Transverse colon (tissue), 4 donors: ENCODE results near the gene IER5.

Experiments used
- CTCF ChIP-seq, 5 experiments: fragments of 200-600 bp in 3 of 5; fragments of 450-650 bp in 2 of 5; sonication (generic) in 3 of 5; IDR thresholded peaks; 1 replicate in 2 of 5; 2 replicates in 3 of 5; pipeline ENCODE4 v1.5.1; 2016 to 2017; ENCODE audit warnings: antibody characterized with exemption in 5 of 5, inconsistent platforms in 3 of 5, mild to moderate bottlenecking in 2 of 5, moderate library complexity in 1 of 5
- EP300 ChIP-seq: sonication (generic); formaldehyde crosslinking; IDR thresholded peaks from one replicate; pipeline ENCODE4 v1.6.1; 2017; ENCODE audit warnings: antibody characterized with exemption, low read depth
- POLR2A ChIP-seq: fragments of 450-650 bp; IDR thresholded peaks from one replicate; pipeline ENCODE4 v1.6.1; 2016; ENCODE audit warnings: antibody characterized with exemption, mild to moderate bottlenecking, moderate library complexity
- POLR2AphosphoS5 ChIP-seq, 3 donors: sonication (generic); formaldehyde crosslinking; IDR thresholded peaks; one replicate each; pipeline ENCODE4 v1.6.1; 2016; ENCODE audit warnings: antibody characterized with exemption in 3 of 3

GRCh38 chr1:181123173-181123572, 34.7 kb downstream of the IER5 start:
- TF ChIP-seq CTCF (IDR thresholded peaks at IDR 0.05) (no peak), POLR2A (no peak), POLR2AphosphoS5 (IDR thresholded peaks at IDR 0.05) (no peak), EP300 (no peak)
